ENCODE results near the gene MSANTD2. TPM values are rescaled to one million over a fixed set of nuclear protein-coding genes. Genes with fewer than 3 reads are reported as not detected.

Gene MSANTD2
- total RNA-seq, 1 donor from 2014 or later, result 18.7 TPM

- FAIRE-seq (no peak), DNase-seq (ENCODE audit: low read depth) (no peak)
- peaks cover 3% of the 10 kb centered on the region for H3K9me3 ChIP-seq (ENCODE audit: insufficient read depth, low read depth, low read length)
- Mint-ChIP-seq H3K9me3 (ENCODE audit: unreplicated experiment) (peaks cover 3% of the 10 kb centered on the region), H3K4me1 (ENCODE audit: low read depth, unreplicated experiment) (peaks cover 2% of the 10 kb centered on the region), H3K27me3 (ENCODE audit: low read depth, unreplicated experiment) (peaks cover 55% of the 10 kb centered on the region), H3K36me3 (ENCODE audit: low read depth, unreplicated experiment) (no peaks in the 10 kb centered on the region), H3K4me3 (ENCODE audit: unreplicated experiment) (peak overlapping the region; percentile 34), H3K27ac (ENCODE audit: unreplicated experiment) (no peak overlapping the region)
- H3K4me2 ChIP-seq (ENCODE audit: low read length), result peak overlapping the region; percentile 78
- H3K9ac ChIP-seq (ENCODE audit: low read length), result no peak overlapping the region
- H3K27ac ChIP-seq (ENCODE audit: low read depth, low read length), result no peak overlapping the region
- H3K36me3 ChIP-seq (ENCODE audit: insufficient read depth, low read length), result no peaks in the 10 kb centered on the region
- peaks cover 62% of the 10 kb centered on the region for H3K27me3 ChIP-seq (ENCODE audit: insufficient read depth, low read length)
- TF ChIP-seq EZH2 (IDR thresholded peaks at IDR 0.05; ENCODE audit: insufficient read depth, low read length) (no peak), CTCF (IDR thresholded peaks at IDR 0.05; ENCODE audit: insufficient read depth, low read depth, low read length) (no peak)
- H3K79me2 ChIP-seq (ENCODE audit: insufficient read depth, low read length), result no peaks in the 10 kb centered on the region
- peaks cover 20% of the 10 kb centered on the region for H3K4me1 ChIP-seq (ENCODE audit: insufficient read depth, low read length)
- peak overlapping the region; percentile 35 for H2AFZ ChIP-seq (ENCODE audit: low read depth, low read length)
- no peaks in the 10 kb centered on the region for H4K20me1 ChIP-seq (ENCODE audit: insufficient read depth, low read length)
- H3K4me3 ChIP-seq (ENCODE audit: insufficient read depth, low read depth, low read length), result no peak overlapping the region
These were observed 38.6 kb upstream of the MSANTD2 start for GRCh38 chr11:124838805-124839127.

GRCh38 chr11:124837491-124837856 is 37.3 kb upstream of the MSANTD2 start:
- Histone ChIP-seq H4K20me1 (ENCODE audit: insufficient read depth, low read length) (no peaks in the 10 kb centered on the region), H3K27me3 (ENCODE audit: insufficient read depth, low read length) (peaks cover 54% of the 10 kb centered on the region), H3K27ac (ENCODE audit: low read depth, low read length) (no peak overlapping the region), H3K9me3 (ENCODE audit: insufficient read depth, low read depth, low read length) (no peaks in the 10 kb centered on the region), H3K36me3 (ENCODE audit: insufficient read depth, low read length) (no peaks in the 10 kb centered on the region), H2AFZ (ENCODE audit: low read depth, low read length) (no peak overlapping the region), H3K9ac (ENCODE audit: low read length) (no peak overlapping the region), H3K4me2 (ENCODE audit: low read length) (peak overlapping the region; percentile 55), H3K4me3 (ENCODE audit: insufficient read depth, low read depth, low read length) (no peak overlapping the region), H3K4me1 (ENCODE audit: insufficient read depth, low read length) (peaks cover 13% of the 10 kb centered on the region), H3K79me2 (ENCODE audit: insufficient read depth, low read length) (no peaks in the 10 kb centered on the region)
- Mint-ChIP-seq H3K36me3 (ENCODE audit: low read depth, unreplicated experiment) (no peaks in the 10 kb centered on the region), H3K4me1 (ENCODE audit: low read depth, unreplicated experiment) (peaks cover 2% of the 10 kb centered on the region), H3K27ac (ENCODE audit: unreplicated experiment) (no peak overlapping the region), H3K27me3 (ENCODE audit: low read depth, unreplicated experiment) (peaks cover 54% of the 10 kb centered on the region), H3K4me3 (ENCODE audit: unreplicated experiment) (no peak overlapping the region), H3K9me3 (ENCODE audit: unreplicated experiment) (peaks cover 3% of the 10 kb centered on the region)
- TF ChIP-seq CTCF (IDR thresholded peaks at IDR 0.05; ENCODE audit: insufficient read depth, low read depth, low read length), result peak; percentile 71
- TF ChIP-seq EZH2 (IDR thresholded peaks at IDR 0.05; ENCODE audit: insufficient read depth, low read length), result no peak
- FAIRE-seq (no peak), DNase-seq (ENCODE audit: low read depth) (peak; percentile 82)

- TF ChIP-seq EZH2 (IDR thresholded peaks at IDR 0.05; ENCODE audit: insufficient read depth, low read length) (no peak), CTCF (IDR thresholded peaks at IDR 0.05; ENCODE audit: insufficient read depth, low read depth, low read length) (no peak)
- peaks cover 2% of the 10 kb centered on the region for H3K4me1 Mint-ChIP-seq (ENCODE audit: low read depth, unreplicated experiment)
- H3K27ac Mint-ChIP-seq (ENCODE audit: unreplicated experiment), result no peak overlapping the region
- Histone ChIP-seq H3K36me3 (ENCODE audit: insufficient read depth, low read length) (no peaks in the 10 kb centered on the region), H3K4me1 (ENCODE audit: insufficient read depth, low read length) (peaks cover 13% of the 10 kb centered on the region), H3K27ac (ENCODE audit: low read depth, low read length) (no peak overlapping the region), H3K79me2 (ENCODE audit: insufficient read depth, low read length) (no peaks in the 10 kb centered on the region), H3K4me2 (ENCODE audit: low read length) (peak overlapping the region; percentile 55), H3K9me3 (ENCODE audit: insufficient read depth, low read depth, low read length) (no peaks in the 10 kb centered on the region), H3K4me3 (ENCODE audit: insufficient read depth, low read depth, low read length) (no peak overlapping the region), H3K27me3 (ENCODE audit: insufficient read depth, low read length) (peaks cover 45% of the 10 kb centered on the region), H2AFZ (ENCODE audit: low read depth, low read length) (peak overlapping the region; percentile 29), H3K9ac (ENCODE audit: low read length) (peak overlapping the region; percentile 43), H4K20me1 (ENCODE audit: insufficient read depth, low read length) (no peaks in the 10 kb centered on the region)
- peaks cover 51% of the 10 kb centered on the region for H3K27me3 Mint-ChIP-seq (ENCODE audit: low read depth, unreplicated experiment)
- no peaks in the 10 kb centered on the region for H3K9me3 Mint-ChIP-seq (ENCODE audit: unreplicated experiment)
- H3K4me3 Mint-ChIP-seq (ENCODE audit: unreplicated experiment), result no peak overlapping the region
- DNase-seq (ENCODE audit: low read depth) (no peak), FAIRE-seq (no peak)
- no peaks in the 10 kb centered on the region for H3K36me3 Mint-ChIP-seq (ENCODE audit: low read depth, unreplicated experiment)
These were observed 35.7 kb upstream of the MSANTD2 start for GRCh38 chr11:124835918-124836317.
